Mesenchymal stem cell (in vitro differentiated cells and primary cell): ENCODE results near the gene THOC7.

ENCODE experiments used
- DNase-seq: peaks from one replicate; pipeline ENCODE4 v3.0.0-alpha.2; 2013
- H2AFZ ChIP-seq: one replicate; pipeline ENCODE4 v1.6.1; 2013; ENCODE audit warnings: low read depth, mild to moderate bottlenecking, control low read depth, inconsistent platforms, low read length, moderate library complexity
- H2AK5ac ChIP-seq: 2 replicates; pipeline ENCODE4 v1.6.1; 2013; ENCODE audit warnings: low read length, moderate library complexity, mild to moderate bottlenecking, inconsistent platforms; ENCODE audit not compliant: severe bottlenecking
- H2BK120ac ChIP-seq: one replicate; pipeline ENCODE4 v1.6.1; 2013; ENCODE audit warnings: low read depth, mild to moderate bottlenecking, inconsistent platforms, low read length, moderate library complexity
- H2BK12ac ChIP-seq, 2 experiments: one replicate each; pipeline ENCODE4 v1.6.1; 2013; ENCODE audit warnings: inconsistent platforms in 2 of 2, low read length in 2 of 2, mild to moderate bottlenecking in 2 of 2, moderate library complexity in 2 of 2, control low read depth in 1 of 2
- H2BK15ac ChIP-seq: one replicate; pipeline ENCODE4 v1.6.1; 2013; ENCODE audit warnings: mild to moderate bottlenecking, low read depth, inconsistent platforms; ENCODE audit not compliant: poor library complexity, severe bottlenecking
- H2BK5ac ChIP-seq: 2 replicates; pipeline ENCODE4 v1.6.1; 2013; ENCODE audit warnings: low read depth, mild to moderate bottlenecking, low read length, control low read depth, inconsistent platforms; ENCODE audit not compliant: poor library complexity, severe bottlenecking
- H3K14ac ChIP-seq, 2 experiments: one replicate each; pipeline ENCODE4 v1.6.1; 2013; ENCODE audit warnings: inconsistent platforms in 2 of 2, low read length in 2 of 2, control low read depth in 1 of 2, mild to moderate bottlenecking in 1 of 2, moderate library complexity in 1 of 2
- H3K18ac ChIP-seq, 2 experiments: one replicate each; pipeline ENCODE4 v1.6.1; 2013; ENCODE audit warnings: inconsistent platforms in 2 of 2, low read length in 2 of 2, control low read depth in 1 of 2, low read depth in 1 of 2, mild to moderate bottlenecking in 1 of 2
- H3K23ac ChIP-seq, 2 experiments: one replicate each; pipeline ENCODE4 v1.6.1; 2013; ENCODE audit warnings: inconsistent platforms in 2 of 2, low read length in 2 of 2, mild to moderate bottlenecking in 2 of 2, moderate library complexity in 2 of 2, control low read depth in 1 of 2
- H3K27ac ChIP-seq: 2 replicates; pipeline ENCODE4 v1.5.1; 2013; ENCODE audit warnings: mild to moderate bottlenecking, moderate library complexity, low read length, control low read depth, inconsistent platforms; ENCODE audit not compliant: poor library complexity, severe bottlenecking
- H3K27me3 ChIP-seq, 2 experiments: 2 replicates each; pipeline versions ENCODE4 v1.6.1 to v1.7.0; 2013; ENCODE audit warnings: low read length in 2 of 2, mild to moderate bottlenecking in 2 of 2, moderate library complexity in 2 of 2, control low read depth in 1 of 2, inconsistent platforms in 1 of 2; ENCODE audit not compliant: control insufficient read depth in 1 of 2, insufficient read depth in 1 of 2
- H3K36me3 ChIP-seq, 2 experiments: 2 replicates each; pipeline versions ENCODE4 v1.6.1 to v1.7.0; 2013; ENCODE audit warnings: low read length in 2 of 2, control low read depth in 1 of 2, inconsistent platforms in 1 of 2, low read depth in 1 of 2, mild to moderate bottlenecking in 1 of 2; ENCODE audit not compliant: insufficient read depth in 2 of 2, control insufficient read depth in 1 of 2
- H3K4ac ChIP-seq, 2 experiments: one replicate each; pipeline ENCODE4 v1.6.1; 2013; ENCODE audit warnings: inconsistent platforms in 2 of 2, low read length in 2 of 2, mild to moderate bottlenecking in 2 of 2, moderate library complexity in 2 of 2, control low read depth in 1 of 2, low read depth in 1 of 2
- H3K4me1 ChIP-seq: 2 replicates; pipeline ENCODE4 v1.6.1; 2013; ENCODE audit warnings: low read depth, low read length, control low read depth; ENCODE audit not compliant: control insufficient read depth, insufficient read depth
- H3K4me2 ChIP-seq: 2 replicates; pipeline ENCODE4 v1.6.1; 2013; ENCODE audit warnings: low read length, mild to moderate bottlenecking, inconsistent platforms; ENCODE audit not compliant: poor library complexity, severe bottlenecking
- H3K4me3 ChIP-seq, 2 experiments: 2 replicates each; pipeline versions ENCODE4 v1.5.1 to v1.7.0; 2013; ENCODE audit warnings: low read length in 2 of 2, mild to moderate bottlenecking in 2 of 2, control low read depth in 1 of 2, low read depth in 1 of 2; ENCODE audit not compliant: insufficient read depth in 1 of 2
- H3K79me1 ChIP-seq: replicated peaks from 2 replicates; pipeline ENCODE4 v1.6.1; 2013; ENCODE audit warnings: mild to moderate bottlenecking, control low read depth, low read length, inconsistent platforms; ENCODE audit not compliant: poor library complexity, severe bottlenecking
- H3K9ac ChIP-seq: 2 replicates; pipeline ENCODE4 v1.7.0; 2013; ENCODE audit warnings: mild to moderate bottlenecking, low read length, moderate library complexity
- H3K9me3 ChIP-seq: 2 replicates; pipeline ENCODE4 v1.7.0; 2013; ENCODE audit warnings: mild to moderate bottlenecking, low read length; ENCODE audit not compliant: control insufficient read depth
- H4K8ac ChIP-seq: one replicate; pipeline ENCODE4 v1.6.1; 2013; ENCODE audit warnings: inconsistent platforms, mild to moderate bottlenecking, low read length, moderate library complexity
- H4K91ac ChIP-seq: one replicate; pipeline ENCODE4 v1.6.1; 2013; ENCODE audit warnings: mild to moderate bottlenecking, low read length, inconsistent platforms
- WGBS: methylation state at CpG from one replicate; pipeline ENCODE4 v1.1.7; 2013; ENCODE audit warnings: mixed read lengths; 5-methylcytosine and 5-hydroxymethylcytosine counted together

Gene THOC7

GRCh38 chr3:63814237-63814636, 49.4 kb downstream of the THOC7 start:
- WGBS, result no CpG with 5 or more reads among the region's 3 CpGs
- H3K27me3 ChIP-seq, result no peaks in the 10 kb centered on the region
- no peak overlapping the region for H2BK5ac ChIP-seq
- H2BK15ac ChIP-seq, result no peak overlapping the region
- H2BK120ac ChIP-seq, result no peak overlapping the region
- no peak overlapping the region for H2AK5ac ChIP-seq
- no peak overlapping the region for H3K23ac ChIP-seq
- DNase-seq, result no peak
- no peaks in the 10 kb centered on the region for H3K9me3 ChIP-seq
- no peak overlapping the region for H3K4me2 ChIP-seq
- no peak overlapping the region for H3K4me3 ChIP-seq
- H3K18ac ChIP-seq, result no peak overlapping the region
- H2AFZ ChIP-seq, result no peak overlapping the region
- H3K9ac ChIP-seq, result no peak overlapping the region
- peaks cover 4% of the 10 kb centered on the region for H3K4me1 ChIP-seq
- no peak overlapping the region for H4K8ac ChIP-seq
- no peak overlapping the region for H3K14ac ChIP-seq
- no peak overlapping the region for H3K27ac ChIP-seq
- H3K4ac ChIP-seq, result no peak overlapping the region
- no peaks in the 10 kb centered on the region for H3K36me3 ChIP-seq
- no peaks in the 10 kb centered on the region for H3K79me1 ChIP-seq
- no peak overlapping the region for H4K91ac ChIP-seq
- no peak overlapping the region for H2BK12ac ChIP-seq

- H3K4me1 ChIP-seq, result peaks cover 2% of the 10 kb centered on the region
- H3K4ac ChIP-seq, result no peak overlapping the region
- no peak overlapping the region for H2BK15ac ChIP-seq
- H4K91ac ChIP-seq, result no peak overlapping the region
- H3K4me3 ChIP-seq, result no peak overlapping the region
- no peak overlapping the region for H2AK5ac ChIP-seq
- WGBS, result 44% methylated on average over 5 of the region's 6 CpGs
- H2BK5ac ChIP-seq, result no peak overlapping the region
- H2BK12ac ChIP-seq, result no peak overlapping the region
- H3K9me3 ChIP-seq, result no peaks in the 10 kb centered on the region
- no peak overlapping the region for H3K9ac ChIP-seq
- H2BK120ac ChIP-seq, result no peak overlapping the region
- DNase-seq, result peak; percentile 61
- no peak overlapping the region for H3K23ac ChIP-seq
- no peaks in the 10 kb centered on the region for H3K36me3 ChIP-seq
- H3K4me2 ChIP-seq, result no peak overlapping the region
- no peak overlapping the region for H2AFZ ChIP-seq
- H3K27me3 ChIP-seq, result no peaks in the 10 kb centered on the region
- H3K18ac ChIP-seq, result no peak overlapping the region
- no peak overlapping the region for H4K8ac ChIP-seq
- no peak overlapping the region for H3K14ac ChIP-seq
- no peaks in the 10 kb centered on the region for H3K79me1 ChIP-seq
- no peak overlapping the region for H3K27ac ChIP-seq
Measured at GRCh38 chr3:63809607-63810006, 54.0 kb downstream of the THOC7 start.

GRCh38 chr3:63808633-63809032, 55.0 kb downstream of the THOC7 start:
- 100% methylated on average over 2 of the region's 3 CpGs for WGBS

GRCh38 chr3:63807961-63808565, 55.5 kb downstream of the THOC7 start:
- H3K4me2 ChIP-seq, result no peak overlapping the region
- no peaks in the 10 kb centered on the region for H3K36me3 ChIP-seq
- no peak overlapping the region for H3K23ac ChIP-seq
- H3K9ac ChIP-seq, result no peak overlapping the region
- no peaks in the 10 kb centered on the region for H3K79me1 ChIP-seq
- no peak overlapping the region for H2BK12ac ChIP-seq
- H2AK5ac ChIP-seq, result no peak overlapping the region
- H2BK15ac ChIP-seq, result no peak overlapping the region
- no peak overlapping the region for H3K27ac ChIP-seq
- no peak overlapping the region for H2AFZ ChIP-seq
- H3K4ac ChIP-seq, result no peak overlapping the region
- H3K4me1 ChIP-seq, result peaks cover 2% of the 10 kb centered on the region
- no peak overlapping the region for H2BK5ac ChIP-seq
- H2BK120ac ChIP-seq, result no peak overlapping the region
- H3K14ac ChIP-seq, result no peak overlapping the region
- H4K91ac ChIP-seq, result no peak overlapping the region
- no peak overlapping the region for H3K4me3 ChIP-seq
- DNase-seq, result no peak
- H3K27me3 ChIP-seq, result peaks cover 0 to 4% of the 10 kb centered on the region in 2 experiments
- H3K9me3 ChIP-seq, result no peaks in the 10 kb centered on the region
- 92% methylated on average over 5 of the region's 5 CpGs for WGBS
- no peak overlapping the region for H3K18ac ChIP-seq
- no peak overlapping the region for H4K8ac ChIP-seq

More at GRCh38 chr3:63808633-63809032, 55.0 kb downstream of the THOC7 start:
- Histone ChIP-seq H4K8ac (no peak overlapping the region), H3K27ac (no peak overlapping the region), H2AFZ (no peak overlapping the region), H3K4me2 (no peak overlapping the region), H3K36me3 (no peaks in the 10 kb centered on the region), H3K9me3 (no peaks in the 10 kb centered on the region), H2AK5ac (no peak overlapping the region), H3K23ac (no peak overlapping the region), H3K79me1 (no peaks in the 10 kb centered on the region), H2BK15ac (no peak overlapping the region), H2BK120ac (no peak overlapping the region), H3K27me3 (no peaks in the 10 kb centered on the region), H2BK12ac (no peak overlapping the region), H2BK5ac (no peak overlapping the region), H4K91ac (no peak overlapping the region), H3K4me3 (no peak overlapping the region), H3K18ac (no peak overlapping the region), H3K4me1 (peaks cover 2% of the 10 kb centered on the region), H3K4ac (no peak overlapping the region), H3K14ac (no peak overlapping the region), H3K9ac (no peak overlapping the region)
- no peak for DNase-seq
